NCI-H526 treated with DMSO at 0.1 percent for 48 hours (cell line): Measurements from ENCODE around the gene ANO4.
"Not testable (repeated sequence)": the region's sequence is repeated elsewhere in the genome, so short reads cannot be mapped to it uniquely, and the experiment has no call there.

ENCODE experiments used
- DNase-seq: peaks from one replicate; lab custom pipeline; 2025; lab: John Stamatoyannopoulos, UW

ANO4 gene

GRCh38 chr12:101045486-101046464 lies 251.2 kb downstream of the ANO4 start:
- DNase-seq, result no peak

GRCh38 chr12:101047652-101048051 lies 253.1 kb downstream of the ANO4 start:
- DNase-seq, result no peak

DNA sequence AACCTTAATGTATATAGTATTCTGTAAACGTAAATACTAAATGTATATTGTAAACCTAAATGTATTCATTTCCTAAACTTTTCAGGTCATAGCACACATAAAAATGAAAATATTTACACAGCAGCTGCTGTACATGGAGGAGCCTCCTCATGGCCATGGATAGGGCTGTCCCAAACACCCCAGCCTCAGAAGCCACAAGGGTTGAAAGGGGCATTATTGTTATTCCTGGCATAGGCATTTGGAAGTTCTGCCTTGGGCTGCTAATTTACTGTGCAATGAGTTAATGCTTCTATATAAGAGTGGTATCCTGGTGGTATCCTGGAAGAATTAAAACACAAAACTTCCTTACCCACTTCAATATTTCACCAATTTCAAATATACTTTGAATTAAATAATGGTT lies 256.1 kb downstream of the ANO4 start:
- DNase-seq, result no peak

GRCh38 chr12:101051151-101051550 lies 256.6 kb downstream of the ANO4 start:
- no peak for DNase-seq

DNA sequence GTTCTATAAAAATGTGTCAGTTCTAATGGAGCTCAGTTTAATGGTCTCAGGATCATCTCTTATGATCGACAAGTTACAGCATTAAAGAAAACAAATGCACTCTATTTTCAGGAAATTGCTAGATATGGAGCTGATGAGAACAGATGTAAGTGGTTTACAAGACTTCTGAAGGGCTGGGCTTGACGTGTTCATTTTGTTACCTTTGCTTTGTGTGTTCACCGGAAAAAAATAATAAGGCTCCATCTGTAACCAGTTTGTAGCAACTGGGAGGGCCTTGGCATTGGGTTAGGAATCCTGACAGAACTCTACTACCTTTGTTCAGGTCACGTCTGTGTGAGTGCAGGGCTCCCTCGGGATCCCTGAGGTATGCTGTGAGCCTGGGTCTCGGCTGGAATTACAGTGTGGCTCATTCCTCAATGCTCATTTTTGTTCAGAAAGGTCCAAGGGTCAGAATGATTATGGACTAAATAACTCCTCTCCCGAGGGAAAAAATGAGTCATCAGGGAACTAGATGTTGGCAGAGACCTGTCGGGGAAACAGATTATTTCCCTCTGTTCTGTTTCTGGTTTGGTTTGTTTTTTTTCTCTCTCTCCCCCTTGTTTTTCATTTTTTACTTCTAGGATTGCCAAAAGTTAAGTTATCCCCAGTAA lies 257.4 kb downstream of the ANO4 start:
- DNase-seq, result no peak

DNA sequence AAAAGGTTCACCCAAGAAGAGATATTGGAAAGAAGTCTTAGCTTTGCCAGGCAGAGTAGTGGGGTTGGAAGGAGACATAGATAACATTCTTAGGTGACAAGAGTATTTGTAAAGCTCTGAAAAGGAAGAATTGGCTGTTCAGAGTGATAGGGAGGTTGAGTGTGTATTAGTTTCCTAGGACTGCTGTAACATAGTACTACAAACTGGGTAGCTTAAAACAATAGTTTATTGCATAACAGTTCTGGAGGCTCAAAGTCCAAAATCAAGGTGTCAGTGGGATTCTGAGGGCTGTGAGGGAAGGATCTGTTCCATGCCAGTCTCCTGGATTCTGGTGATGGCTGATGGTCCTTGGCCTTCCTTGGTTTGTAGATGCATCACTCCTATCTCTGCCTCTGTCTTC lies 258.6 kb downstream of the ANO4 start:
- no peak for DNase-seq

- DNase-seq, result no peak
Measured at GRCh38 chr12:101055940-101056339, 261.4 kb downstream of the ANO4 start.

GRCh38 chr12:101062508-101062907 lies 267.9 kb downstream of the ANO4 start:
- not testable (repeated sequence) for DNase-seq

DNA sequence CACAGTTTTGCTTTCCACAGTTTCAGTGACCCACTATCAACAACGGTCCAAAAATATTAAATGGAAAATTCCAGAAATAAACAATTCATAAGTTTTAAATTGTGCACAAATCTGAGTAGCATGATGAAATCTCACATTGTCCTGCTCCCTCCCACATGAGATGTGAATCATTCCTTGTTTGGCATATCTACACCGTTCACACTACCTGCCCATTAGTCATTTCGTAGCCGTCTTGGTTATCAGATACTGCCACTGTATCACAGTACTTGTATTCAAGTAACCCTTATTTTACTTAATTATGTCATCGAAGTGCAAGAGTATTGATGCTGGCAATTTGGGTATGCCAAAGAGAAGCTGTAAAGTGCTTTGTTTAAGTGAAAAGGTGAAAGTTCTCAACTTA lies 270.1 kb downstream of the ANO4 start:
- DNase-seq, result no peak

GRCh38 chr12:101066489-101066888 lies 271.9 kb downstream of the ANO4 start:
- no peak for DNase-seq

GRCh38 chr12:101068402-101068801 lies 273.8 kb downstream of the ANO4 start:
- DNase-seq, result no peak

- no peak for DNase-seq
Measured at GRCh38 chr12:101068836-101069235, 274.3 kb downstream of the ANO4 start.

- DNase-seq, result no peak
Measured at GRCh38 chr12:101074940-101075680, 280.5 kb downstream of the ANO4 start.

- DNase-seq, result no peak
Measured at GRCh38 chr12:101076921-101077320, 282.3 kb downstream of the ANO4 start.

- no peak for DNase-seq
Measured at GRCh38 chr12:101077791-101078528, 283.4 kb downstream of the ANO4 start.

DNA sequence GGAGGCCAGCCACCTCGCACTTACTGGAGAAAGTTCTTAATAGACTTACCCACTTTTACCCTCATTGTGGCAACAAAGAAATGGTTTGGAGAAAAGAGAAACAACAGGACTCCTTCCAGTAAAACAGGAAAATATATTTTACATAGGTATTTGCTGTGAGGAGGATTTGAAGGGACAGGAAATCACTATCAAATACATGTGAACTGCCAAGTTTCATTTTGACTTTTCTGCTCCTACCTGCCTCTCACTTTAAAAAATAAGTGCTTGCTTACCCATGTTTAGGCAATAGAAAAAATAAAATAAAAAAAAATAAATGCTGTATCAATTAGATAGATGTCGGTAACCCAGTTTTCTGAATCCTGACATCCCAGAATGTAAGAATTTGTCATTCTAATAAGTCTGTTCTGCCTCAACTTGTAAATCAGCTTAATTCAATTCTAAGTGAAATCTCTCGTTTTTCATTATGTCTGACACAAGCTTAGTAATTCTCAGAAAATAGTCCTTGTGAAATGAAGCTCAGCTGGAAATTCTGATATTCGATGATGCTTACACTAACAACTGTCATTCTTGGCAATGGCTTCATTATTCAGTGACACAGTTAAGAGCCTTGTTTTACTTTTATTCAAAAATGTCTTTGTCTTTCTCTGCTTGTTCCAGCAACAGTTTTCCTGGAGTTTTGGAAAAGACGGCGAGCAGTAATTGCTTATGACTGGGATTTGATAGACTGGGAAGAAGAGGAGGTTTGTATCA lies 284.1 kb downstream of the ANO4 start:
- no peak for DNase-seq

DNA sequence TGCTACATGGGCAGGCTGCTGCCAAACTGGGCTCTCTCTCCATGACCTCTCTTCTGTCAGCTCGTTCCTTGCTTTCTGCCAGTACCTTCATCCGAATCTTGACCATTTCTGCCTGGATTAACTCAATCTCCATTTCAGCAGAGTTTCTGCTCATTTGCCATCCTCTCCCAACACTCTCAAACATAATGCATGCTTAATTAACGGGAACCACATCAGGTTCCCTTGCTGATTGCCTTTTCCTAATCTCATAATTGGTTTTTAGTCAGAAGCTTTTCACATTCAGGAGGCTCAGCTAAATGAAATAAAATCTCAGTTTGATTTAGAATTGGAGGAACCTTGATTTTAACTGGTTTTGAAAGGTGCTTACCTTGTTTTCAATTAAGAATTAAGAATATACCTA lies 288.1 kb downstream of the ANO4 start:
- DNase-seq, result no peak

GRCh38 chr12:101086490-101087135 lies 292.0 kb downstream of the ANO4 start:
- DNase-seq, result no peak

DNA sequence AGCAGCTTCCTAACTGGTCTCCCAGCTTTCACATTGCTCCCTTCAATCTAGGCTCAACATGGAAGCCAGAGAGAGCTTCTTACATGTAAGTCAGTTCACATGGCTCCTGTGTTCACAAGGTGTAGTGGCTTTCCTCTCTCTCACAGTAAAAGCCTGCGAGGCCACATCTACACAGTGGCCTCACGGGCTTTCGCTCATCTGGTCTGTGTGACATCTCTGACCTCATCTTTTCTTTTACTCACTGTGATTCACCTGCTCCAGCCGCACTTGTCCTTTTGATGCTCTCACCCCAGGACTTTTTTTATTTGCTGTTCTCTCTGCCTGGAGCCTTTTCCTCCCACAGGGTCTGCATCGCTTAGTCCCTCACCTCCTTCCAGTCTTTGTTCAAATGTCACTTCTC lies 293.3 kb downstream of the ANO4 start:
- no peak for DNase-seq

- no peak for DNase-seq
Measured at GRCh38 chr12:101089271-101089670, 294.7 kb downstream of the ANO4 start.

- DNase-seq, result not testable (repeated sequence)
Measured at GRCh38 chr12:101090222-101090621, 295.6 kb downstream of the ANO4 start.
